Adrenal gland (tissue), 12 donors: Measurements from ENCODE around the gene MAPK7. TPM values are rescaled to one million over a fixed set of nuclear protein-coding genes. Genes with fewer than 3 reads are reported as not detected.

Source experiments
- DNase-seq, 7 donors: peaks; one replicate each; pipeline ENCODE4 v3.0.0-alpha.2; 2019 to 2020
- H3K27ac ChIP-seq, 5 donors: fragments of 200-600 bp; sonication (generic) in 4 of 5; 1 replicate in 3 of 5; 2 replicates in 2 of 5; pipeline versions ENCODE4 v1.5.1 to v1.8.0; 2016 to 2020; ENCODE audit warnings: mild to moderate bottlenecking in 1 of 5
- H3K27me3 ChIP-seq: fragments of 200-600 bp; 2 replicates; pipeline ENCODE4 v1.8.0; 2021
- H3K36me3 ChIP-seq, 2 donors: fragments of 200-600 bp; replicated peaks in 1 of 2; 1 replicate in 1 of 2; 2 replicates in 1 of 2; pipeline versions ENCODE4 v1.5.1 to v1.8.0; 2018 to 2022
- H3K4me1 ChIP-seq, 2 donors: fragments of 200-600 bp; replicated peaks in 1 of 2; 1 replicate in 1 of 2; 2 replicates in 1 of 2; pipeline versions ENCODE4 v1.5.1 to v1.8.0; 2018 to 2021
- H3K4me3 ChIP-seq, 4 donors: fragments of 200-600 bp; sonication (generic) in 3 of 4; one replicate each; pipeline ENCODE4 v1.5.1; 2016 to 2018
- H3K9me3 ChIP-seq, 3 donors: fragments of 200-600 bp; sonication (generic) in 1 of 3; replicated peaks in 1 of 3; 1 replicate in 2 of 3; 2 replicates in 1 of 3; pipeline versions ENCODE4 v1.5.1 to v1.8.0; 2016 to 2021
- POLR2A ChIP-seq, 2 donors: fragments of 450-650 bp; IDR thresholded peaks; one replicate each; pipeline ENCODE4 v1.6.1; 2017; ENCODE audit warnings: antibody characterized with exemption in 2 of 2, mild to moderate bottlenecking in 2 of 2, moderate library complexity in 1 of 2
- WGBS, 4 donors: extraction: QIAGEN DNeasy Blood & Tissue Kit in 2 of 4; methylation state at CpG; one replicate each; pipeline versions ENCODE4 v1.1.5 to v1.1.7; 2013 to 2017; 5-methylcytosine and 5-hydroxymethylcytosine counted together
- intact Hi-C, 2 donors: fragments of 100-400 bp; cut with DNase I; formaldehyde crosslinking; loops; one replicate each; pipeline versions ENCODE4 v1.14.1 to v1.15.0; 2022 to 2023
- polyA plus RNA-seq, 3 donors: library from polyadenylated mRNA; stranded (reverse); fragments of 200-250 nt in 2 of 3; fragments of 350-450 nt in 1 of 3; fragmentation: Illumina TruSeq in 1 of 3; extraction: RNeasy Lipid Tissue Mini Kit (QIAGEN cat#74804) in 1 of 3; gene quantifications; one replicate each; pipeline ENCODE4 v1.2.3, GENCODE V29; 2013 to 2014
- total RNA-seq, 9 donors: library from RNA; depleted of rRNA in 4 of 9; stranded (reverse); fragments of >200 nt in 4 of 9; fragments of 120-200 nt in 1 of 9; fragmentation: NEBNext Ultra II Directional in 1 of 9; extraction: Animal tissue kit (Norgen Biotek cat#: 25700) in 1 of 9; gene quantifications; one replicate each; pipeline versions ENCODE4 v1.1.0 to v1.2.4, GENCODE V29; 2013 to 2023
- TF ChIP-seq, protein P1 (sequence below), 6 experiments: fragments of 450-650 bp in 4 of 6; fragments of 200-600 bp in 2 of 6; sonication (generic) in 1 of 6; IDR thresholded peaks; 1 replicate in 5 of 6; 2 replicates in 1 of 6; pipeline versions ENCODE4 v1.5.1 to v1.8.0; 2016 to 2021; ENCODE audit warnings: antibody characterized with exemption in 6 of 6, mild to moderate bottlenecking in 2 of 6, moderate library complexity in 1 of 6
- donor health status: healthy with polysubstance abuse.
- donor health status: Bipolar disorder and iron deficiency.
- donor health status: DM: yes; HTN: yes; CAD: no.
- donor health status: DM: no; HTN: no; CAD: no.
- donor health status: DM: no; HTN: no; CAD: no.
- donor health status: DM: yes; HTN: yes; CAD: no.

The MAPK7 gene
- total and polyA plus RNA-seq, 12 donors: 7.6 to 223 (median 44.6) TPM

DNA sequence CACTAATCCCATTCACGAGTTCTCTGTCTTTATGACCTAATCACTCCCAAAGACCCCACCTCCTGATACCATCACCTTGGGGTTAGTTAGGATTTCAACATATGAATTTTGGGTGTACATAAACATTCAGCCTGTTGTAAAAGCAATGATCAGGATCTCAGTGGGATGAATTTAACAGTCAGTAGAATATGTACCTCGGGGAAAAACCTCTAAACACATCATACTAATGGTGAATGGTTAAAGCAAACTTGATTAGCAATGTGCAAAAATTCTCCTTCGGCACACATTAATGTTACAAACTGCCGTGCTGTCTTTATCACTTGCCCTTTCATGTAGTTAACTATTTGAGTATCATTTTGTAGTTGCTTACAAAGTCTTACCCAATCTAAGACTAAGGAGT is 42.9 kb downstream of the MAPK7 start:
- WGBS, 4 donors: 75 to 83% (median 78%) methylated on average over 4 of the region's 4 CpGs
- peaks cover 2 to 16% of the 10 kb centered on the region in 2 donors for H3K4me1 ChIP-seq
- intact Hi-C loops: no loop called here

DNA sequence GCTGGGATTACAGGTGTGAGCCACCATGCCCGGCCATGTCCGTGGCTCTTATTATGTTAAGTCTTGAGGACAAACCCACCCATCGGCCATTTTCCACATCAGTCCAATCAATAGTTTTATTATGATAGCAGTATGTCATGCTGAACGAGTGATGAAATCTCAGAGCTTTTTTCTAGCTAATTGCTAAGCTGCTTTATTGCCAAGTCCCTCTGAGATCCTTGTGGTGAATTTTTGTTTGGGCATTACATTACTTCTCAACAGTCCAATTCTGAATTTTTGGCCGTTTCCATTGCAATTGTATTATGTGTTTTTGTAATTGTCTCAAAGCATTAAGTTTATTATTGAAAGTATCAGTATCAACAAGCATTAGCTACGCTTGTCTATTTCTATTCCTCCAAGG is 43.6 kb downstream of the MAPK7 start:
- 81 to 88% (median 85%) methylated on average over 6 of the region's 6 CpGs for WGBS, 4 donors
- Histone ChIP-seq H3K27me3 (no peaks in the 10 kb centered on the region), H3K36me3 (no peaks in the 10 kb centered on the region), H3K27ac (no peak overlapping the region), H3K9me3 (no peaks in the 10 kb centered on the region), H3K4me3 (no peak overlapping the region), H3K4me1 (peaks cover 2 to 17% of the 10 kb centered on the region in 2 donors)
- no peak for DNase-seq
- no peak for TF ChIP-seq POLR2A (IDR thresholded peaks at IDR 0.05)
- TF ChIP-seq, protein P1, sequence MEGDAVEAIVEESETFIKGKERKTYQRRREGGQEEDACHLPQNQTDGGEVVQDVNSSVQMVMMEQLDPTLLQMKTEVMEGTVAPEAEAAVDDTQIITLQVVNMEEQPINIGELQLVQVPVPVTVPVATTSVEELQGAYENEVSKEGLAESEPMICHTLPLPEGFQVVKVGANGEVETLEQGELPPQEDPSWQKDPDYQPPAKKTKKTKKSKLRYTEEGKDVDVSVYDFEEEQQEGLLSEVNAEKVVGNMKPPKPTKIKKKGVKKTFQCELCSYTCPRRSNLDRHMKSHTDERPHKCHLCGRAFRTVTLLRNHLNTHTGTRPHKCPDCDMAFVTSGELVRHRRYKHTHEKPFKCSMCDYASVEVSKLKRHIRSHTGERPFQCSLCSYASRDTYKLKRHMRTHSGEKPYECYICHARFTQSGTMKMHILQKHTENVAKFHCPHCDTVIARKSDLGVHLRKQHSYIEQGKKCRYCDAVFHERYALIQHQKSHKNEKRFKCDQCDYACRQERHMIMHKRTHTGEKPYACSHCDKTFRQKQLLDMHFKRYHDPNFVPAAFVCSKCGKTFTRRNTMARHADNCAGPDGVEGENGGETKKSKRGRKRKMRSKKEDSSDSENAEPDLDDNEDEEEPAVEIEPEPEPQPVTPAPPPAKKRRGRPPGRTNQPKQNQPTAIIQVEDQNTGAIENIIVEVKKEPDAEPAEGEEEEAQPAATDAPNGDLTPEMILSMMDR (IDR thresholded peaks at IDR 0.05): no peak
- intact Hi-C loops: no loop called here

More for the DNA sequence above, 42.9 kb downstream of the MAPK7 start:
- no peaks in the 10 kb centered on the region for H3K27me3 ChIP-seq
- H3K36me3 ChIP-seq: no peaks in the 10 kb centered on the region
- DNase-seq: no peak
- H3K4me3 ChIP-seq: no peak overlapping the region
- H3K27ac ChIP-seq: no peak overlapping the region
- TF ChIP-seq, protein P1 (IDR thresholded peaks at IDR 0.05): no peak
- no peak for TF ChIP-seq POLR2A (IDR thresholded peaks at IDR 0.05)
- H3K9me3 ChIP-seq: no peaks in the 10 kb centered on the region

DNA sequence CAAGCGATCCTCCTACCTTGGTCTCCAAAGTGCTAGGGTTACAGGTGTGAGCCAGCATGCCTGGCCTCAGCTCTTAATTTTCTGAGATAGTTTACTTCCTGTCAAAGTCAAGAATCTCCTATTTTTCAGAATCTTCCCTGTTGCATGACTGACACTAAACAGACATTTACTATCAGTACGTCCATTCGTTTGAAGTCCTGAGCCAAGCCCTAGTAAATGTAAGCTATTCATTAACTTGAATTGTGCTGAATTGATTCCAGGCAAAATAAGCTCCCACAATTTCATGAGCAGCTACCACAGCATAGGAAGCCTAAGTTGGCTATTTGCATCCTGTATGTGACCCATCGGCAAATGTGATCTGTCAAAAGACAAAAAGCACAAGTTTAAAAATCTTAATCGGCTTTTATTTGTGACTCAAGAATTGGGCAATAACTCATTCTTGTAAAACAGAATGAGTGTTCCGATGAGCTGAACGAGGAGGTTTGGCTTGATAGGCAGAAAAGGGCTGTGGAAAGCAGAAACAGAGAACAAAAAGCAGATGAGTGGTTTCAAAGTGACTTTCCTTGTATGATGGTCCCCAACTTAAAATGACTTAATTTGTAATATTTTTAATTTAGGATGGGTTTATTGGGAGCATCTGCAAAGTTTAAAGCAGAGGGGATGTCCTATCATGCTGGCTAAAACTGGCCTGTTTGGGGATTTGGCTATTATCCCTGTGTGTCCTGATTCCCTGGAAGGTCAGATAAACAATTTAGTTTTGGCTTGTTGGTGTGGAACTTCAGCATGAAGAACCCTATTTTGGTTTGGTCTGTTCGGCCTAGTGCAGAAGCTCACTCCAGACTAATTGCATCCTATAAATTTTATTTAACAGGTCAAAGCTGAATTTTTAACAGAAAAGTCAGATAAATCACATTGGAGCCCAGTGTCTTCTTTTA is 46.9 kb downstream of the MAPK7 start:
- intact Hi-C loops: no loop called here
- no peaks in the 10 kb centered on the region for H3K9me3 ChIP-seq
- no peaks in the 10 kb centered on the region for H3K27me3 ChIP-seq
- no peak overlapping the region for H3K4me3 ChIP-seq
- peak overlapping the region in 3 of 5 donors; percentile 3 to 56 (median 36) for H3K27ac ChIP-seq
- no peaks in the 10 kb centered on the region for H3K36me3 ChIP-seq
- H3K4me1 ChIP-seq: peaks cover 2 to 17% of the 10 kb centered on the region in 2 donors
- peak in 3 of 7 donors; percentile 29 to 47 (median 36) for DNase-seq
- TF ChIP-seq POLR2A (IDR thresholded peaks at IDR 0.05): no peak
- TF ChIP-seq, protein P1 (IDR thresholded peaks at IDR 0.05): no peak
- WGBS, 4 donors: 38 to 46% (median 39%) methylated on average over 8 of the region's 8 CpGs

DNA sequence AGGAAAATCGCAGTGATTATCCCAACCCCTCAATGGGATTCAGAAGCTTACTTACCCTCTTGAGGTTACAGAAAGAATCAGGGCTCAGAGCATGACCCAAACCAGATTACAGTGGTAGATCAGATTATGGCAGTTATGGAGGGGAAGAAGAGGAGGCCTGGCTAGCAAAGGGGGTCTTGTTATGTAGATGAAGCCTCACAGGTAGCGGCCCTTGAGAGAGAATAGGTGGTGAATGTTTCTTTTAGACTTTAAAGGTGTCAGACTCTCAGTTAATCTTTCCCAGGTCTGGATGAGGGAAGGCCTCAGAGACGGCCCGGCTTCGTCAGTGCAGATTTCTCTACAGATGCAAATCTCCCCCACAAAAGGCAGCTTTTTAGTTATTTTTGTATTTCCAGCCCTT is 48.3 kb downstream of the MAPK7 start:
- DNase-seq: no peak
- no peak for TF ChIP-seq POLR2A (IDR thresholded peaks at IDR 0.05)
- TF ChIP-seq, protein P1 (IDR thresholded peaks at IDR 0.05): no peak
- Histone ChIP-seq H3K27me3 (no peaks in the 10 kb centered on the region), H3K4me3 (no peak overlapping the region), H3K36me3 (no peaks in the 10 kb centered on the region), H3K9me3 (no peaks in the 10 kb centered on the region), H3K27ac (no peak overlapping the region), H3K4me1 (peaks cover 2 to 17% of the 10 kb centered on the region in 2 donors)
- intact Hi-C loops: no loop called here
- 92 to 94% (median 93%) methylated on average over 5 of the region's 5 CpGs for WGBS, 4 donors
